ENCODE data around the gene MIR17HG.

DNA sequence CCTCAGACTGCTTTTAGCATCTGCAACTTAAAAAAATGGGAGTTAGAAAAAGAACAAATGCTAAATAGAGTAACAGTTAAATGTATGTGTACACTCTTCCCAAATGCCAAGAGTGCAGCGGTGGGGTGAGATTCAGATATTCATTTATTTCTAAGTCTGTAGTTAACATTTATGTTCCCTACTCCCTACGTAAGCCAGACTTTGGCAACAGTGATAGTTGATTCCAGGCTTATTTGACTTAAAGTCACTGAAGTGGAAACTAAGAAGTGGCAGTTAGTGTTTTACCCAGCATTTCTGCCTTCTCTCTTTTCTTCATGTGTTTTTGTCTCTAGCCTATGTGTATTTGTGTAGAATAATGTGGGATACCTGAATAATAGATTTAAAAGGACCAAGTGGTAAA is 4.5 kb downstream of the MIR17HG start:
- no peak for TF ChIP-seq EZH2phosphoT487 (IDR thresholded peaks at IDR 0.05; ENCODE audit: insufficient read depth, low read depth)
- TF ChIP-seq EZH2 (IDR thresholded peaks at IDR 0.05; ENCODE audit: insufficient read depth, poor library complexity, severe bottlenecking) = no peak
